A549 (cell line): ENCODE results near the gene C11orf91. TPM values are rescaled to one million over a fixed set of nuclear protein-coding genes. Genes with fewer than 3 reads are reported as not detected.

ENCODE experiments used
- ATAC-seq, 2 experiments: fragments of 200-7000 bp in 1 of 2; fragments of >200 bp in 1 of 2; cut with Nextera tagmentation in 1 of 2; cut with Tn5 transposase in 1 of 2; 3 replicates each; pipeline versions ENCODE4 v1.8.0 to v1.9.1; 2018 to 2020; ENCODE audit warnings: mild to moderate bottlenecking in 1 of 2, moderate library complexity in 1 of 2
- CTCF ChIA-PET: fragments of 300-600 bp; sonication (Branson Sonifier 250); formaldehyde crosslinking; extraction: SDS; loops from one replicate; lab custom pipeline; 2021; ENCODE audit warnings: antibody characterized with exemption, inconsistent platforms; lab: Yijun Ruan, JAX
- POLR2A ChIA-PET: fragments of 350-600 bp; formaldehyde crosslinking; extraction: SDS; loops from one replicate; lab custom pipeline; 2021; ENCODE audit warnings: antibody characterized with exemption, inconsistent platforms; lab: Yijun Ruan, JAX
- DNase-seq, 2 experiments: peaks; one replicate each; pipeline versions ENCODE4 v3.0.0 to v3.0.0-alpha.2; 2011 to 2016; ENCODE audit warnings: low read depth in 1 of 2, low spot score in 1 of 2
- FAIRE-seq: peaks from 2 replicates; lab custom pipeline; 2011; peaks lifted over from hg19 to GRCh38; lab: Jason Lieb, UNC
- H3K27ac ChIP-seq, 2 experiments: fragments of >200 bp; sonication (Bioruptor Twin); formaldehyde crosslinking; 3 replicates each; pipeline ENCODE4 v1.5.1; 2016 to 2017
- H3K4me1 ChIP-seq: fragments of >200 bp; sonication (Bioruptor Twin); formaldehyde crosslinking; 3 replicates; pipeline ENCODE4 v1.6.1; 2016
- H3K4me2 ChIP-seq: fragments of >200 bp; sonication (Bioruptor Twin); formaldehyde crosslinking; 3 replicates; pipeline ENCODE4 v1.6.1; 2016
- H3K4me3 ChIP-seq: fragments of >200 bp; sonication (Bioruptor Twin); formaldehyde crosslinking; 3 replicates; pipeline ENCODE4 v1.5.1; 2016
- H3K9me3 ChIP-seq: fragments of >200 bp; sonication (Bioruptor Twin); formaldehyde crosslinking; 3 replicates; pipeline ENCODE4 v1.6.1; 2016
- CBX2 ChIP-seq: fragments of 200-600 bp; sonication (generic); IDR thresholded peaks from 2 replicates; pipeline ENCODE4 v1.6.1; 2016; ENCODE audit warnings: low read depth, mild to moderate bottlenecking, borderline replicate concordance
- CEBPB ChIP-seq, 2 experiments: fragments of >200 bp in 1 of 2; sonication (Bioruptor Twin) in 1 of 2; formaldehyde crosslinking in 1 of 2; IDR thresholded peaks; 2 replicates each; pipeline ENCODE4 v1.6.1; 2012 to 2016
- CHD2 ChIP-seq: fragments of 150-350 bp; IDR thresholded peaks from 2 replicates; pipeline ENCODE4 v1.6.1; 2014; ENCODE audit warnings: low read length; ENCODE audit not compliant: partially characterized antibody
- CHD4 ChIP-seq: fragments of 200-600 bp; sonication (generic); IDR thresholded peaks from 2 replicates; pipeline ENCODE4 v1.6.1; 2016; ENCODE audit warnings: antibody characterized with exemption, mild to moderate bottlenecking, borderline replicate concordance
- CTCF ChIP-seq: fragments of >200 bp; sonication (Bioruptor Twin); formaldehyde crosslinking; IDR thresholded peaks from 3 replicates; pipeline ENCODE4 v1.5.1; 2016
- EHMT2 ChIP-seq: fragments of 200-600 bp; sonication (generic); IDR thresholded peaks from 2 replicates; pipeline ENCODE4 v1.6.1; 2016; ENCODE audit warnings: antibody characterized with exemption, low read depth, mild to moderate bottlenecking, moderate library complexity
- ELK1 ChIP-seq: fragments of 150-350 bp; IDR thresholded peaks from 2 replicates; pipeline ENCODE4 v1.6.1; 2014; ENCODE audit warnings: low read depth, mild to moderate bottlenecking, low read length
- ESRRA ChIP-seq: fragments of 150-350 bp; IDR thresholded peaks from 2 replicates; pipeline ENCODE4 v1.6.1; 2014; ENCODE audit warnings: mild to moderate bottlenecking, low read length, borderline replicate concordance
- FOSB ChIP-seq: fragments of 250-450 bp; sonication (Bioruptor Pico); IDR thresholded peaks from 2 replicates; pipeline ENCODE4 v1.5.0; 2020; ENCODE audit warnings: mild to moderate bottlenecking, moderate library complexity
- FOSL2 ChIP-seq, 2 experiments: fragments of 450-650 bp in 1 of 2; fragments of >200 bp in 1 of 2; sonication (Bioruptor Twin) in 1 of 2; formaldehyde crosslinking; IDR thresholded peaks; 2 replicates each; pipeline versions ENCODE4 v1.5.0 to v1.6.1; 2016 to 2020; ENCODE audit warnings: mild to moderate bottlenecking in 1 of 2, moderate library complexity in 1 of 2
- FOXS1 ChIP-seq: fragments of 250-450 bp; sonication (Bioruptor Pico); IDR thresholded peaks from 2 replicates; pipeline ENCODE4 v1.5.0; 2020; ENCODE audit warnings: mild to moderate bottlenecking, moderate library complexity
- HES2 ChIP-seq: fragments of >200 bp; sonication (Bioruptor Twin); formaldehyde crosslinking; IDR thresholded peaks from 2 replicates; pipeline ENCODE4 v1.6.1; 2016
- HMGXB4 ChIP-seq: fragments of 250-450 bp; sonication (Bioruptor Pico); IDR thresholded peaks from 2 replicates; pipeline ENCODE4 v1.5.0; 2021; ENCODE audit warnings: mild to moderate bottlenecking, moderate library complexity, borderline replicate concordance
- HOXA7 ChIP-seq: fragments of 250-450 bp; sonication (Bioruptor Pico); IDR thresholded peaks from 2 replicates; pipeline ENCODE4 v1.5.0; 2020; ENCODE audit warnings: mild to moderate bottlenecking, moderate library complexity
- HOXB13 ChIP-seq: fragments of 250-450 bp; sonication (Bioruptor Pico); IDR thresholded peaks from 2 replicates; pipeline ENCODE4 v1.5.0; 2020; ENCODE audit warnings: low read depth, mild to moderate bottlenecking, moderate library complexity
- HOXB5 ChIP-seq: fragments of 250-450 bp; sonication (Bioruptor Pico); IDR thresholded peaks from 2 replicates; pipeline ENCODE4 v1.5.0; 2020; ENCODE audit warnings: mild to moderate bottlenecking, moderate library complexity
- MAZ ChIP-seq: fragments of 150-350 bp; IDR thresholded peaks from 2 replicates; pipeline ENCODE4 v1.6.1; 2014; ENCODE audit warnings: antibody characterized with exemption, low read depth, low read length, borderline replicate concordance
- NR3C1 ChIP-seq: fragments of >200 bp; sonication (Bioruptor Twin); formaldehyde crosslinking; IDR thresholded peaks from 3 replicates; pipeline ENCODE4 v1.6.1; 2017
- POLR2A ChIP-seq: IDR thresholded peaks from 2 replicates; pipeline ENCODE4 v1.6.1; 2012; ENCODE audit warnings: mild to moderate bottlenecking, low read length
- POLR2AphosphoS2 ChIP-seq: conservative IDR thresholded peaks from 2 replicates; pipeline ENCODE4 v1.6.1; 2012; ENCODE audit warnings: low read length, improper control_type of control experiment, inconsistent platforms
- RARB ChIP-seq: fragments of 250-450 bp; sonication (Bioruptor Pico); IDR thresholded peaks from 2 replicates; pipeline ENCODE4 v1.8.0; 2021; ENCODE audit warnings: mild to moderate bottlenecking, moderate library complexity
- RFX5 ChIP-seq: fragments of 450-650 bp; IDR thresholded peaks from 2 replicates; pipeline ENCODE4 v1.7.1; 2014; ENCODE audit warnings: antibody characterized with exemption, mild to moderate bottlenecking, moderate library complexity
- SMC3 ChIP-seq: fragments of >200 bp; sonication (Bioruptor Twin); formaldehyde crosslinking; IDR thresholded peaks from 3 replicates; pipeline ENCODE4 v1.6.1; 2018; ENCODE audit warnings: inconsistent platforms
- SREBF2 ChIP-seq: fragments of 450-650 bp; IDR thresholded peaks from 2 replicates; pipeline ENCODE4 v1.6.1; 2014; ENCODE audit warnings: mild to moderate bottlenecking, moderate library complexity
- TFCP2L1 ChIP-seq: fragments of 250-450 bp; sonication (Bioruptor Pico); IDR thresholded peaks from 2 replicates; pipeline ENCODE4 v1.5.0; 2021; ENCODE audit warnings: mild to moderate bottlenecking
- USF2 ChIP-seq: fragments of 450-650 bp; IDR thresholded peaks from 2 replicates; pipeline ENCODE4 v1.6.1; 2014; ENCODE audit warnings: antibody characterized with exemption
- ZFP36 ChIP-seq: fragments of 450-650 bp; IDR thresholded peaks from 2 replicates; pipeline ENCODE4 v1.6.1; 2014; ENCODE audit warnings: borderline replicate concordance; ENCODE audit not compliant: partially characterized antibody
- ZNF302 ChIP-seq: fragments of 250-450 bp; sonication (Bioruptor Pico); IDR thresholded peaks from 2 replicates; pipeline ENCODE4 v1.9.0; 2021; ENCODE audit warnings: inconsistent platforms, mild to moderate bottlenecking, moderate library complexity
- WGBS: methylation state at CpG from one replicate; pipeline ENCODE4 v1.1.6; 2017; ENCODE audit errors: missing lambda C conversion rate; 5-methylcytosine and 5-hydroxymethylcytosine counted together
- polyA plus RNA-seq, 4 experiments: library from polyadenylated mRNA; depleted of rRNA in 3 of 4; stranded (reverse); fragments of >200 nt; fragmentation: RNase III in 1 of 4; extraction: RNeasy Plus Mini Kit Qiagen cat#74134 plus additional on column Dnase treatment in 1 of 4; gene quantifications; 2 replicates in 3 of 4; 3 replicates in 1 of 4; pipeline ENCODE4 v1.2.3, GENCODE V29; 2011 to 2017
- TF ChIP-seq, protein P1 (sequence below): IDR thresholded peaks from 2 replicates; pipeline ENCODE4 v1.6.1; 2012; ENCODE audit warnings: low read depth, borderline replicate concordance

Gene C11orf91
- polyA plus RNA-seq, 2 of the 4 experiments (the other 2 are of a cell fraction), result 0.15 TPM; not detected in 1

GRCh38 chr11:33721426-33721825 lies 20.8 kb upstream of the C11orf91 start:
- POLR2A ChIA-PET, result no interaction called here
- WGBS, result 11% methylated on average over 1 of the region's 1 CpG
- Histone ChIP-seq H3K9me3 (no peaks in the 10 kb centered on the region), H3K4me3 (no peak overlapping the region), H3K4me2 (peak overlapping the region; percentile 84), H3K27ac (peak overlapping the region; percentile 80 to 90; a peak in 5 of 6 replicates), H3K4me1 (peaks cover 70% of the 10 kb centered on the region)
- no peak for DNase-seq
- FAIRE-seq, result no peak
- TF ChIP-seq FOSL2 (IDR thresholded peaks at IDR 0.05), result no peak
- TF ChIP-seq FOSL2 (CRISPR knock-in tag; IDR thresholded peaks at IDR 0.05), result no peak
- no peak for TF ChIP-seq FOSB
- TF ChIP-seq HMGXB4, result no peak
- no peak for TF ChIP-seq ZFP36
- TF ChIP-seq MAZ, result no peak
- no peak for TF ChIP-seq CHD2
- TF ChIP-seq CTCF, result no peak
- no peak for TF ChIP-seq HOXB5 (CRISPR knock-in tag)
- no peak for TF ChIP-seq NR3C1
- no peak for TF ChIP-seq RFX5
- no peak for TF ChIP-seq SMC3
- TF ChIP-seq POLR2AphosphoS2, result no peak
- no peak for TF ChIP-seq FOXS1 (CRISPR knock-in tag)
- no peak for TF ChIP-seq CHD4
- TF ChIP-seq HES2, result no peak
- no peak for TF ChIP-seq HOXB13 (CRISPR knock-in tag)
- no peak for TF ChIP-seq SREBF2
- no peak for TF ChIP-seq HOXA7 (CRISPR knock-in tag)
- no peak for TF ChIP-seq EHMT2
- CTCF ChIA-PET, result interaction anchor here (1.3 to 3.3 kb wide), 3 partner anchors 13 to 21 kb away, joined by 4 to 16 read pairs (median 6); no protein-coding TSS in a partner anchor
- ATAC-seq, result no peak

DNA sequence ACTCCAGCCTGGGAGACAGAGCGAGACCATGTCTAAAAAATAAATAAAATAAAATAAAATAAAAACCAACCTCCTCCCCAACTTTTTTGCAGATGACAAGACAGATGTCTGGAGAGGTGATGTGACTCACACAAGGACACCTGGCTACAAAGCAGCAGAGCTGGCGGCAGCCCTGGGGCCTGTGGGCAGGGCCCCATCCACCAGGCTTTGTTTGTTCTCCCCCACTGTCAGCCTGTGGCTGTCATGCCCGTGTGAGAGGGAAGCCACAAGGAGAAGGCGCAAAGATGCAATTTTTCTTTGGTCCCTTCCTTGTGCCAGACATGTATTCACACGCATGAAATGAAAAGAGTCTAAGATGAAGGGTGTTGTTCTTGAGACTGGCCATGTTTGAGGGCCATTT lies 19.0 kb upstream of the C11orf91 start:
- DNase-seq, result no peak
- CTCF ChIA-PET, result interaction anchor here (0.6 to 3.3 kb wide), 6 partner anchors 13 to 1041 kb away, joined by 3 to 16 read pairs (median 3); no protein-coding TSS in a partner anchor

More for the DNA sequence above, 19.0 kb upstream of the C11orf91 start:
- ATAC-seq (no peak), FAIRE-seq (no peak)
- no peaks in the 10 kb centered on the region for H3K9me3 ChIP-seq
- H3K27ac ChIP-seq, result peak overlapping the region in 1 of 2 experiments; percentile 5; a peak in 1 of 6 replicates
- H3K4me3 ChIP-seq, result no peak overlapping the region
- POLR2A ChIA-PET, result no interaction called here
- WGBS, result 78% methylated on average over 5 of the region's 5 CpGs
- no peak overlapping the region for H3K4me2 ChIP-seq
- no peak for TF ChIP-seq CTCF
- TF ChIP-seq CHD2, result no peak
- no peak for TF ChIP-seq POLR2A
- TF ChIP-seq RARB (CRISPR knock-in tag), result no peak
- no peak for TF ChIP-seq CBX2
- TF ChIP-seq TFCP2L1 (CRISPR knock-in tag), result no peak
- TF ChIP-seq ELK1, result no peak
- no peak for TF ChIP-seq ESRRA
- TF ChIP-seq USF2, result no peak
- TF ChIP-seq ZNF302 (CRISPR knock-in tag), result no peak
- TF ChIP-seq HES2, result no peak
- TF ChIP-seq NR3C1, result no peak
- TF ChIP-seq CEBPB (IDR thresholded peaks at IDR 0.05), result no peak
- TF ChIP-seq, protein P1, sequence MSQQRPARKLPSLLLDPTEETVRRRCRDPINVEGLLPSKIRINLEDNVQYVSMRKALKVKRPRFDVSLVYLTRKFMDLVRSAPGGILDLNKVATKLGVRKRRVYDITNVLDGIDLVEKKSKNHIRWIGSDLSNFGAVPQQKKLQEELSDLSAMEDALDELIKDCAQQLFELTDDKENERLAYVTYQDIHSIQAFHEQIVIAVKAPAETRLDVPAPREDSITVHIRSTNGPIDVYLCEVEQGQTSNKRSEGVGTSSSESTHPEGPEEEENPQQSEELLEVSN, result no peak
- no peak for TF ChIP-seq MAZ
- TF ChIP-seq, all 56 proteins: peak for 0
- H3K4me1 ChIP-seq, result peaks cover 72% of the 10 kb centered on the region
